GM21723 (cell line): ENCODE results near the gene SUMO4.

ENCODE experiments used
- ATAC-seq: cut with Tn5 transposase; IDR thresholded peaks from one replicate; pipeline ENCODE4 v1.9.1; 2021; ENCODE audit warnings: mild to moderate bottlenecking, moderate library complexity; ENCODE audit not compliant: unreplicated experiment

SUMO4 gene

GRCh38 chr6:149389509-149390297 lies 10.4 kb upstream of the SUMO4 start:
- no peak for ATAC-seq

- ATAC-seq = no peak
These were observed 8.0 kb upstream of the SUMO4 start for GRCh38 chr6:149392093-149392492.

GRCh38 chr6:149392535-149392934 lies 7.5 kb upstream of the SUMO4 start:
- no peak for ATAC-seq

- ATAC-seq = no peak
These were observed 6.9 kb upstream of the SUMO4 start for GRCh38 chr6:149393002-149393679.

GRCh38 chr6:149395185-149395584 lies 4.9 kb upstream of the SUMO4 start:
- no peak for ATAC-seq

GRCh38 chr6:149397384-149397783 lies 2.7 kb upstream of the SUMO4 start:
- no peak for ATAC-seq

- no peak for ATAC-seq
These were observed 3.5 kb downstream of the SUMO4 start for GRCh38 chr6:149403534-149403933.

- no peak for ATAC-seq
These were observed 6.0 kb downstream of the SUMO4 start for GRCh38 chr6:149405823-149406765.

GRCh38 chr6:149409617-149410016 lies 9.6 kb downstream of the SUMO4 start:
- no peak for ATAC-seq

- no peak for ATAC-seq
These were observed 10.5 kb downstream of the SUMO4 start for GRCh38 chr6:149410557-149410956.

- no peak for ATAC-seq
These were observed 13.9 kb downstream of the SUMO4 start for GRCh38 chr6:149414009-149414408.

GRCh38 chr6:149414821-149415220 lies 14.8 kb downstream of the SUMO4 start:
- ATAC-seq = no peak

- no peak for ATAC-seq
These were observed 19.8 kb downstream of the SUMO4 start for GRCh38 chr6:149419696-149420404.

- no peak for ATAC-seq
These were observed 21.1 kb downstream of the SUMO4 start for GRCh38 chr6:149421132-149421531.

GRCh38 chr6:149422581-149422980 lies 22.5 kb downstream of the SUMO4 start:
- ATAC-seq = no peak

GRCh38 chr6:149423964-149424440 lies 23.9 kb downstream of the SUMO4 start:
- no peak for ATAC-seq

GRCh38 chr6:149425224-149425623 lies 25.2 kb downstream of the SUMO4 start:
- ATAC-seq = no peak

- no peak for ATAC-seq
These were observed 25.7 kb downstream of the SUMO4 start for GRCh38 chr6:149425754-149426153.

- ATAC-seq = no peak
These were observed 28.5 kb downstream of the SUMO4 start for GRCh38 chr6:149428606-149429005.
